DMS 273 treated with DMSO at 0.1 percent for 48 hours (cell line): Measurements from ENCODE around the gene GLG1.

ENCODE experiments used
- DNase-seq: peaks from one replicate; lab custom pipeline; 2025; lab: John Stamatoyannopoulos, UW

GLG1 gene

GRCh38 chr16:74472540-74472939, 134.4 kb downstream of the GLG1 start:
- DNase-seq = no peak

GRCh38 chr16:74472010-74472409, 134.9 kb downstream of the GLG1 start:
- no peak for DNase-seq

- no peak for DNase-seq
Measured at GRCh38 chr16:74469946-74470478, 136.9 kb downstream of the GLG1 start.

- no peak for DNase-seq
Measured at GRCh38 chr16:74468807-74469525, 137.9 kb downstream of the GLG1 start.

GRCh38 chr16:74466872-74467271, 140.0 kb downstream of the GLG1 start:
- no peak for DNase-seq

GRCh38 chr16:74465851-74466685, 140.8 kb downstream of the GLG1 start:
- no peak for DNase-seq

GRCh38 chr16:74465281-74465680, 141.6 kb downstream of the GLG1 start:
- no peak for DNase-seq

- no peak for DNase-seq
Measured at GRCh38 chr16:74463888-74464287, 143.0 kb downstream of the GLG1 start.

GRCh38 chr16:74462361-74462760, 144.6 kb downstream of the GLG1 start:
- DNase-seq = no peak

GRCh38 chr16:74461826-74462225, 145.1 kb downstream of the GLG1 start:
- DNase-seq = no peak

GRCh38 chr16:74460542-74460941, 146.4 kb downstream of the GLG1 start:
- DNase-seq = no peak

- DNase-seq = no peak
Measured at GRCh38 chr16:74456290-74456625, 150.7 kb downstream of the GLG1 start.

- no peak for DNase-seq
Measured at GRCh38 chr16:74455619-74456289, 151.2 kb downstream of the GLG1 start.

- no peak for DNase-seq
Measured at GRCh38 chr16:74455213-74455612, 151.7 kb downstream of the GLG1 start.

- no peak for DNase-seq
Measured at GRCh38 chr16:74451951-74452758, 154.8 kb downstream of the GLG1 start.

GRCh38 chr16:74450967-74451760, 155.8 kb downstream of the GLG1 start:
- DNase-seq = no peak

GRCh38 chr16:74450236-74450635, 156.7 kb downstream of the GLG1 start:
- DNase-seq = no peak

GRCh38 chr16:74449470-74449869, 157.4 kb downstream of the GLG1 start:
- DNase-seq = no peak

GRCh38 chr16:74448990-74449389, 157.9 kb downstream of the GLG1 start:
- DNase-seq = no peak

- DNase-seq = no peak
Measured at GRCh38 chr16:74447578-74447977, 159.3 kb downstream of the GLG1 start.

- DNase-seq = no peak
Measured at GRCh38 chr16:74446866-74447265, 160.0 kb downstream of the GLG1 start.
